Mucosa of descending colon (tissue), 3 donors: Measurements from ENCODE around the gene GEMIN2. TPM values are rescaled to one million over a fixed set of nuclear protein-coding genes. Genes with fewer than 3 reads are reported as not detected.
"Not testable (repeated sequence)": the region's sequence is repeated elsewhere in the genome, so short reads cannot be mapped to it uniquely, and the experiment has no call there.

Experiments used
- ATAC-seq: fragments of 200-7000 bp; cut with Tn5 transposase; one replicate; pipeline ENCODE4 v1.9.1; 2020; ENCODE audit warnings: mild to moderate bottlenecking, moderate library complexity
- DNase-seq, 3 donors: peaks; one replicate each; pipeline ENCODE4 v3.0.0-alpha.2; 2020
- H3K36me3 ChIP-seq: fragments of 200-600 bp; one replicate; pipeline ENCODE4 v1.8.0; 2021; ENCODE audit warnings: low read depth, mild to moderate bottlenecking
- H3K4me1 ChIP-seq: fragments of 200-600 bp; one replicate; pipeline ENCODE4 v1.8.0; 2021; ENCODE audit warnings: low read depth, mild to moderate bottlenecking
- H3K4me3 ChIP-seq: fragments of 200-600 bp; one replicate; pipeline ENCODE4 v1.8.0; 2021; ENCODE audit warnings: mild to moderate bottlenecking
- H3K9me3 ChIP-seq: fragments of 200-600 bp; one replicate; pipeline ENCODE4 v1.8.0; 2021; ENCODE audit warnings: mild to moderate bottlenecking
- CTCF ChIP-seq: fragments of 200-600 bp; IDR thresholded peaks from one replicate; pipeline ENCODE4 v1.8.0; 2022; ENCODE audit warnings: antibody characterized with exemption, mild to moderate bottlenecking
- intact Hi-C, 2 donors: fragments of 100-400 bp; cut with DNase I in 1 of 2; cut with micrococcal nuclease in 1 of 2; formaldehyde crosslinking; loops; one replicate each; pipeline versions ENCODE4 v1.11.0 to v1.11.1; 2022; cut with DNase I, micrococcal nuclease
- total RNA-seq, 3 donors: library from RNA; stranded (reverse); fragmentation: NEBNext Ultra II Directional in 2 of 3; extraction: Animal tissue kit (Norgen Biotek cat#: 25700) in 2 of 3; gene quantifications; one replicate each; pipeline versions ENCODE4 v1.2.1 to v1.2.4, GENCODE V29; 2021 to 2023
- donor health status: DM: no; HTN: no; CAD: no; lungs with moderate emphysema.
- donor health status: DM: no; HTN: no; CAD: no.
- donor health status: DM: no; HTN: yes; CAD: no.

The GEMIN2 gene
- total RNA-seq, 3 donors from 2014 or later = 7.9 to 8.2 (median 8.1) TPM

- no peak for TF ChIP-seq CTCF
- intact Hi-C loops = no loop called here
- no peak for DNase-seq
- H3K36me3 ChIP-seq = no peaks in the 10 kb centered on the region
- no peaks in the 10 kb centered on the region for H3K4me1 ChIP-seq
- no peak for ATAC-seq
- H3K4me3 ChIP-seq = no peak overlapping the region
- H3K9me3 ChIP-seq = no peaks in the 10 kb centered on the region
Measured at GRCh38 chr14:39085933-39086332, 28.2 kb upstream of the GEMIN2 start.

GRCh38 chr14:39087493-39087892, 26.6 kb upstream of the GEMIN2 start:
- Histone ChIP-seq H3K36me3 (no peaks in the 10 kb centered on the region), H3K9me3 (no peaks in the 10 kb centered on the region), H3K4me1 (no peaks in the 10 kb centered on the region), H3K4me3 (no peak overlapping the region)
- ATAC-seq (no peak), DNase-seq (no peak)
- no peak for TF ChIP-seq CTCF
- intact Hi-C loops = no loop called here

GRCh38 chr14:39090548-39091111, 23.5 kb upstream of the GEMIN2 start:
- no peak for TF ChIP-seq CTCF
- DNase-seq = no peak
- H3K9me3 ChIP-seq = no peaks in the 10 kb centered on the region
- no peak overlapping the region for H3K4me3 ChIP-seq
- no peaks in the 10 kb centered on the region for H3K4me1 ChIP-seq
- ATAC-seq = peak; percentile 46
- intact Hi-C loops = no loop called here
- H3K36me3 ChIP-seq = no peaks in the 10 kb centered on the region

GRCh38 chr14:39091716-39092115, 22.4 kb upstream of the GEMIN2 start:
- Histone ChIP-seq H3K36me3 (no peaks in the 10 kb centered on the region), H3K4me3 (no peak overlapping the region), H3K4me1 (no peaks in the 10 kb centered on the region), H3K9me3 (no peaks in the 10 kb centered on the region)
- intact Hi-C loops = no loop called here
- DNase-seq (no peak), ATAC-seq (no peak)
- TF ChIP-seq CTCF = no peak

GRCh38 chr14:39094515-39094914, 19.6 kb upstream of the GEMIN2 start:
- TF ChIP-seq CTCF = no peak
- intact Hi-C loops = no loop called here
- no peaks in the 10 kb centered on the region for H3K9me3 ChIP-seq
- ATAC-seq (no peak), DNase-seq (no peak)
- no peak overlapping the region for H3K4me3 ChIP-seq
- no peaks in the 10 kb centered on the region for H3K36me3 ChIP-seq
- H3K4me1 ChIP-seq = peaks cover 15% of the 10 kb centered on the region

- TF ChIP-seq CTCF = no peak
- Histone ChIP-seq H3K4me3 (no peak overlapping the region), H3K9me3 (no peaks in the 10 kb centered on the region), H3K36me3 (no peaks in the 10 kb centered on the region), H3K4me1 (peaks cover 32% of the 10 kb centered on the region)
- peak; percentile 87 for ATAC-seq
- DNase-seq = no peak
- intact Hi-C loops = no loop called here
Measured at GRCh38 chr14:39097159-39097558, 17.0 kb upstream of the GEMIN2 start.

- H3K9me3 ChIP-seq, H3K4me3 ChIP-seq, DNase-seq, intact Hi-C loops, ATAC-seq, H3K36me3 ChIP-seq: not testable (repeated sequence)
- H3K4me1 ChIP-seq = peaks cover 40% of the 10 kb centered on the region
Measured at GRCh38 chr14:39099215-39099614, 14.9 kb upstream of the GEMIN2 start.
